H1 (cell line): ENCODE results near the gene NR1I2. TPM values are rescaled to one million over a fixed set of nuclear protein-coding genes. Genes with fewer than 3 reads are reported as not detected.

Experiments
- CTCF ChIA-PET: fragments of 300-600 bp; sonication (Branson Sonifier 250); formaldehyde crosslinking; loops from one replicate; lab custom pipeline; 2021; ENCODE audit not compliant: partially characterized antibody; lab: Charles Lee
- POLR2A ChIA-PET: fragments of 300-600 bp; sonication (Branson Sonifier 250); formaldehyde crosslinking; loops from one replicate; lab custom pipeline; 2021; ENCODE audit warnings: inconsistent platforms; ENCODE audit not compliant: partially characterized antibody; lab: Charles Lee
- DNase-seq, 2 experiments: peaks; one replicate each; pipeline versions ENCODE4 v3.0.0 to v3.0.0-alpha.2; 2010 to 2022; ENCODE audit warnings: low spot score in 2 of 2, low read depth in 1 of 2, mixed read lengths in 1 of 2
- FAIRE-seq: peaks from 2 replicates; lab custom pipeline; 2011; peaks lifted over from hg19 to GRCh38; lab: Jason Lieb, UNC
- H2AFZ ChIP-seq: 2 replicates; pipeline ENCODE4 v1.8.1; 2012; ENCODE audit warnings: low read length, inconsistent platforms
- H2AK5ac ChIP-seq: 2 replicates; pipeline ENCODE4 v1.6.1; 2013; ENCODE audit warnings: low read depth, low read length
- H2BK120ac ChIP-seq: replicated peaks from 2 replicates; pipeline ENCODE3; 2013; ENCODE audit warnings: low read depth, low read length, inconsistent platforms
- H2BK12ac ChIP-seq: 2 replicates; pipeline ENCODE4 v1.6.1; 2013; ENCODE audit warnings: low read depth, low read length
- H2BK15ac ChIP-seq: 2 replicates; pipeline ENCODE4 v1.6.1; 2013; ENCODE audit warnings: low read length
- H2BK20ac ChIP-seq: 2 replicates; pipeline ENCODE4 v1.6.1; 2013; ENCODE audit warnings: low read length
- H2BK5ac ChIP-seq: 2 replicates; pipeline ENCODE4 v1.6.1; 2013; ENCODE audit warnings: low read depth, low read length
- H3K14ac ChIP-seq: 2 replicates; pipeline ENCODE4 v1.6.1; 2013; ENCODE audit warnings: inconsistent platforms; ENCODE audit not compliant: insufficient read length
- H3K18ac ChIP-seq: 2 replicates; pipeline ENCODE4 v1.6.1; 2013; ENCODE audit warnings: low read length; ENCODE audit errors: extremely low read depth
- H3K23ac ChIP-seq: 2 replicates; pipeline ENCODE4 v1.6.1; 2013; ENCODE audit warnings: inconsistent platforms; ENCODE audit not compliant: insufficient read length
- H3K23me2 ChIP-seq: 2 replicates; pipeline ENCODE4 v1.6.1; 2013; ENCODE audit warnings: low read depth, low read length
- H3K27ac ChIP-seq: 2 replicates; pipeline ENCODE4 v1.6.1; 2011; ENCODE audit warnings: low read depth, low read length, inconsistent platforms
- H3K27me3 ChIP-seq, 4 experiments: replicated peaks in 1 of 4; 1 replicate in 1 of 4; 2 replicates in 3 of 4; pipeline versions ENCODE4 v1.6.1 to v1.8.1; 2011 to 2013; ENCODE audit warnings: low read length in 3 of 4, mild to moderate bottlenecking in 3 of 4, inconsistent platforms in 2 of 4, mixed read lengths in 2 of 4, moderate library complexity in 1 of 4; ENCODE audit not compliant: control insufficient read depth in 3 of 4, insufficient read depth in 3 of 4; ENCODE audit errors: extremely low read depth in 1 of 4
- H3K36me3 ChIP-seq, 4 experiments: 2 replicates each; pipeline versions ENCODE4 v1.6.1 to v1.8.1; 2011 to 2013; ENCODE audit warnings: mild to moderate bottlenecking in 4 of 4, low read length in 3 of 4, moderate library complexity in 2 of 4, control low read depth in 1 of 4, inconsistent platforms in 1 of 4; ENCODE audit not compliant: insufficient read depth in 4 of 4, control insufficient read depth in 2 of 4
- H3K4ac ChIP-seq: replicated peaks from 2 replicates; pipeline ENCODE3; 2013; ENCODE audit warnings: low read length, low read depth, mixed read lengths, inconsistent platforms; ENCODE audit not compliant: insufficient read length
- H3K4me1 ChIP-seq, 4 experiments: replicated peaks in 1 of 4; 1 replicate in 1 of 4; 2 replicates in 3 of 4; pipeline versions ENCODE4 v1.6.1 to v1.8.1; 2011 to 2013; ENCODE audit warnings: low read length in 3 of 4, inconsistent platforms in 2 of 4, mixed read lengths in 1 of 4; ENCODE audit not compliant: insufficient read depth in 4 of 4, control insufficient read depth in 3 of 4
- H3K4me2 ChIP-seq, 2 experiments: 2 replicates each; pipeline versions ENCODE4 v1.6.1 to v1.8.1; 2011 to 2013; ENCODE audit warnings: low read depth in 2 of 2, low read length in 2 of 2, control low read depth in 1 of 2, inconsistent platforms in 1 of 2, mild to moderate bottlenecking in 1 of 2; ENCODE audit not compliant: insufficient read depth in 1 of 2
- H3K4me3 ChIP-seq, 4 experiments: fragments of 200-600, 300-600 bp in 1 of 4; sonication (generic), shearing (Covaris generic), sonication (Bioruptor Twin) in 1 of 4; 2 replicates each; pipeline versions ENCODE4 v1.5.1 to v1.8.1; 2011 to 2016; ENCODE audit warnings: low read length in 4 of 4, low read depth in 3 of 4, control low read depth in 2 of 4, inconsistent platforms in 2 of 4, mild to moderate bottlenecking in 2 of 4, mixed read lengths in 1 of 4, moderate library complexity in 1 of 4; ENCODE audit not compliant: insufficient read depth in 2 of 4; ENCODE audit errors: extremely low read depth in 1 of 4
- H3K56ac ChIP-seq: replicated peaks from 2 replicates; pipeline ENCODE3; 2013; ENCODE audit warnings: low read depth, mild to moderate bottlenecking, mixed read lengths, low read length, inconsistent platforms; ENCODE audit not compliant: insufficient read length
- H3K79me1 ChIP-seq: 2 replicates; pipeline ENCODE4 v1.6.1; 2013; ENCODE audit warnings: low read depth, low read length, control low read depth
- H3K79me2 ChIP-seq, 2 experiments: 2 replicates each; pipeline versions ENCODE4 v1.6.1 to v1.8.1; 2012 to 2013; ENCODE audit warnings: low read length in 2 of 2, mild to moderate bottlenecking in 2 of 2, inconsistent platforms in 1 of 2; ENCODE audit not compliant: insufficient read depth in 2 of 2, control insufficient read depth in 1 of 2
- H3K9ac ChIP-seq, 4 experiments: replicated peaks in 1 of 4; 1 replicate in 1 of 4; 2 replicates in 3 of 4; pipeline versions ENCODE4 v1.6.1 to v1.8.1; 2011 to 2013; ENCODE audit warnings: low read depth in 3 of 4, low read length in 3 of 4, control low read depth in 2 of 4, mild to moderate bottlenecking in 2 of 4, moderate library complexity in 2 of 4, inconsistent platforms in 1 of 4; ENCODE audit errors: extremely low read depth in 1 of 4
- H3K9me3 ChIP-seq, 2 experiments: 2 replicates each; pipeline versions ENCODE4 v1.6.1 to v1.8.1; 2012 to 2013; ENCODE audit warnings: mild to moderate bottlenecking in 2 of 2, moderate library complexity in 2 of 2, control low read depth in 1 of 2, inconsistent platforms in 1 of 2, low read depth in 1 of 2, low read length in 1 of 2, mixed read lengths in 1 of 2; ENCODE audit not compliant: insufficient read depth in 2 of 2
- H4K20me1 ChIP-seq, 2 experiments: replicated peaks in 1 of 2; 2 replicates each; pipeline versions ENCODE3 to v1.8.1; 2011 to 2013; ENCODE audit warnings: inconsistent platforms in 2 of 2, low read length in 2 of 2, mild to moderate bottlenecking in 1 of 2; ENCODE audit not compliant: insufficient read depth in 2 of 2, control insufficient read depth in 1 of 2
- H4K5ac ChIP-seq: 2 replicates; pipeline ENCODE4 v1.6.1; 2013; ENCODE audit warnings: low read length, low read depth, mixed read lengths, inconsistent platforms; ENCODE audit not compliant: insufficient read length
- H4K8ac ChIP-seq: 2 replicates; pipeline ENCODE4 v1.8.0; 2013; ENCODE audit warnings: mild to moderate bottlenecking, moderate library complexity, low read length, inconsistent platforms; ENCODE audit not compliant: insufficient read depth; ENCODE audit errors: extremely low read depth
- H4K91ac ChIP-seq: replicated peaks from 2 replicates; pipeline ENCODE3; 2013; ENCODE audit warnings: low read length, mixed read lengths, inconsistent platforms; ENCODE audit not compliant: insufficient read length
- CHD2 ChIP-seq: IDR thresholded peaks from 2 replicates; pipeline ENCODE4 v1.6.1; 2012; ENCODE audit warnings: low read length, improper control_type of control experiment
- CREB1 ChIP-seq: IDR thresholded peaks from 2 replicates; pipeline ENCODE4 v1.6.1; 2012; ENCODE audit warnings: inconsistent platforms
- EZH2 ChIP-seq: fragments of 200-600 bp; sonication (generic); IDR thresholded peaks from 2 replicates; pipeline ENCODE4 v1.7.1; 2012; ENCODE audit warnings: low read depth, mild to moderate bottlenecking, moderate library complexity, low read length, inconsistent platforms; ENCODE audit not compliant: severe bottlenecking
- KDM5A ChIP-seq: fragments of 200-600 bp; IDR thresholded peaks from 2 replicates; pipeline ENCODE4 v1.7.1; 2012; ENCODE audit warnings: mild to moderate bottlenecking, low read length, inconsistent platforms, mixed read lengths
- POLR2AphosphoS5 ChIP-seq: IDR thresholded peaks from 2 replicates; pipeline ENCODE4 v1.6.1; 2011; ENCODE audit warnings: low read depth, low read length
- WGBS, 2 experiments: shearing (Covaris generic) in 1 of 2; methylation state at CpG; one replicate each; pipeline versions ENCODE4 v1.1.6 to v1.1.7; 2013 to 2015; ENCODE audit warnings: low lambda C conversion rate in 2 of 2, mixed read lengths in 2 of 2, inconsistent platforms in 1 of 2, low coverage in 1 of 2, missing lambda C conversion rate in 1 of 2; ENCODE audit not compliant: insufficient replicate concordance in 2 of 2, insufficient coverage in 1 of 2, insufficient read length in 1 of 2; ENCODE audit errors: extremely low coverage in 1 of 2, missing lambda C conversion rate in 1 of 2; 5-methylcytosine and 5-hydroxymethylcytosine counted together
- polyA plus RNA-seq, 7 experiments: library from polyadenylated mRNA; depleted of rRNA in 3 of 7; stranded (reverse) in 5 of 7; unstranded in 2 of 7; fragments of >200 nt in 5 of 7; fragments of 200-250 nt in 2 of 7; gene quantifications; 1 replicate in 5 of 7; 2 replicates in 1 of 7; 4 replicates in 1 of 7; pipeline versions ENCODE4 v1.2.1 to v1.2.3, GENCODE V29; 2011 to 2013; ENCODE audit warnings: missing spikeins in 2 of 7, mixed read lengths in 2 of 7
- total RNA-seq: library from RNA; stranded (reverse); fragmentation: NEBNext Ultra II Directional; extraction: Animal tissue kit (Norgen Biotek cat#: 25700); gene quantifications from 2 replicates; pipeline ENCODE4 v1.2.1, GENCODE V29; 2021
- TF ChIP-seq, protein P1 (sequence below): IDR thresholded peaks from 2 replicates; pipeline ENCODE4 v1.6.1; 2012; ENCODE audit warnings: inconsistent platforms
- TF ChIP-seq, protein P2 (sequence below): IDR thresholded peaks from 2 replicates; pipeline ENCODE4 v1.6.1; 2011; ENCODE audit warnings: low read depth, mild to moderate bottlenecking, low read length; ENCODE audit not compliant: insufficient read depth

NR1I2 gene
- total and polyA plus RNA-seq, 2 of the 8 experiments (the other 6 are each of a cell fraction or from before 2014, with no cell fraction given): 0.28 to 1.8 TPM

DNA sequence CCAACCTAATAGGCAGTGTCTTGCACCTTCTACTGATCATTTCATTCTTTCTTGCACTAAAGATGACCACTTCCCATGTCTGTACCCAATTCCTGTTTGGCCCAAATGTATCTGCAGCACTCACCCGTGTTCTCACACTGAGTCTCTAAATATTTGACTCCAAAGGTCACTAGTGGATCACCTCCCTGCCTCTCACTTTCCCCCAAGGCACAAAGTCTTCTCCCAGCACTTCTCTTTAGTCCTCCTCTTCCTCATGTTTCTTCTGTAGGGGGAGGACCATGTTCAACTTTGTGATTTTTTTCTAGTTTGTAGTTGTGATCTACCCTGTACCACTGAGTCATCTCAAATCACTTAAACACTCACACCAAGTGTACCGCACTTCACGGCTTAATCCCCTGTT lies 13.9 kb downstream of the NR1I2 start:
- H2BK5ac ChIP-seq: no peak overlapping the region
- no peak for DNase-seq
- TF ChIP-seq, protein P1, sequence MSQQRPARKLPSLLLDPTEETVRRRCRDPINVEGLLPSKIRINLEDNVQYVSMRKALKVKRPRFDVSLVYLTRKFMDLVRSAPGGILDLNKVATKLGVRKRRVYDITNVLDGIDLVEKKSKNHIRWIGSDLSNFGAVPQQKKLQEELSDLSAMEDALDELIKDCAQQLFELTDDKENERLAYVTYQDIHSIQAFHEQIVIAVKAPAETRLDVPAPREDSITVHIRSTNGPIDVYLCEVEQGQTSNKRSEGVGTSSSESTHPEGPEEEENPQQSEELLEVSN: no peak
- TF ChIP-seq POLR2AphosphoS5 (no peak), CREB1 (no peak), EZH2 (no peak), CHD2 (no peak), KDM5A (no peak)
- TF ChIP-seq, protein P2, sequence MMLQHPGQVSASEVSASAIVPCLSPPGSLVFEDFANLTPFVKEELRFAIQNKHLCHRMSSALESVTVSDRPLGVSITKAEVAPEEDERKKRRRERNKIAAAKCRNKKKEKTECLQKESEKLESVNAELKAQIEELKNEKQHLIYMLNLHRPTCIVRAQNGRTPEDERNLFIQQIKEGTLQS: no peak
- TF ChIP-seq, all 59 proteins: peak for 0
- peaks cover 0 to 4% (median 3%) of the 10 kb centered on the region in 4 experiments; a peak in 3 of 7 replicates for H3K4me1 ChIP-seq
- peak overlapping the region in 1 of 2 experiments; percentile 56; a peak in 1 of 4 replicates for H3K4me2 ChIP-seq
- no peaks in the 10 kb centered on the region for H3K27me3 ChIP-seq
- WGBS, 2 experiments: 79% methylated on average over 3 of the region's 3 CpGs; no CpG with 5 or more reads in 1 of the 2 experiments
- no peaks in the 10 kb centered on the region for H3K79me2 ChIP-seq
- no peak overlapping the region for H2BK120ac ChIP-seq
- no peak overlapping the region for H3K14ac ChIP-seq
- no peak overlapping the region for H4K8ac ChIP-seq
- no peak overlapping the region; the same call in 1 of the 2 replicates for H2BK12ac ChIP-seq
- H4K20me1 ChIP-seq: no peaks in the 10 kb centered on the region
- ChIA-PET CTCF (no interaction called here), POLR2A (no interaction called here)
- no peak overlapping the region for H3K56ac ChIP-seq
- H2BK15ac ChIP-seq: no peak overlapping the region; the same call in 1 of the 2 replicates
- no peak overlapping the region for H2AFZ ChIP-seq
- no peak overlapping the region for H4K5ac ChIP-seq
- no peak overlapping the region for H2AK5ac ChIP-seq
- no peaks in the 10 kb centered on the region for H3K9me3 ChIP-seq
- no peak overlapping the region for H3K23ac ChIP-seq
- no peaks in the 10 kb centered on the region for H3K79me1 ChIP-seq
- H2BK20ac ChIP-seq: peak overlapping the region; percentile 56; the same call in 1 of the 2 replicates
- no peak for FAIRE-seq
- no peaks in the 10 kb centered on the region for H3K36me3 ChIP-seq
- no peak overlapping the region for H3K9ac ChIP-seq
- H3K27ac ChIP-seq: no peak overlapping the region
- H4K91ac ChIP-seq: no peak overlapping the region
- no peak overlapping the region for H3K4ac ChIP-seq
- peak overlapping the region; percentile 63; the same call in 1 of the 2 replicates for H3K18ac ChIP-seq
- no peaks in the 10 kb centered on the region for H3K23me2 ChIP-seq
- no peak overlapping the region for H3K4me3 ChIP-seq
